ENCODE measurements around the gene CIAO2B.
"Not testable (repeated sequence)": the region's sequence is repeated elsewhere in the genome, so short reads cannot be mapped to it uniquely, and the experiment has no call there.

Gene CIAO2B

GRCh38 chr16:66903544-66904427, 30.4 kb downstream of the CIAO2B start:
- no peak for FAIRE-seq

- no peak for FAIRE-seq
Measured at GRCh38 chr16:66902648-66903543, 31.3 kb downstream of the CIAO2B start.

GRCh38 chr16:66901626-66902025, 32.6 kb downstream of the CIAO2B start:
- FAIRE-seq = no peak

- FAIRE-seq = no peak
Measured at GRCh38 chr16:66900721-66901441, 33.3 kb downstream of the CIAO2B start.

- FAIRE-seq = no peak
Measured at GRCh38 chr16:66899945-66900710, 34.1 kb downstream of the CIAO2B start.

GRCh38 chr16:66899310-66899944, 34.8 kb downstream of the CIAO2B start:
- no peak for FAIRE-seq

- no peak for FAIRE-seq
Measured at GRCh38 chr16:66898933-66899309, 35.3 kb downstream of the CIAO2B start.

- FAIRE-seq = no peak
Measured at GRCh38 chr16:66898207-66898606, 36.0 kb downstream of the CIAO2B start.

- not testable (repeated sequence) for FAIRE-seq
Measured at GRCh38 chr16:66896682-66897081, 37.5 kb downstream of the CIAO2B start.

GRCh38 chr16:66895999-66896398, 38.2 kb downstream of the CIAO2B start:
- no peak for FAIRE-seq

- FAIRE-seq = no peak
Measured at GRCh38 chr16:66895689-66895979, 38.6 kb downstream of the CIAO2B start.

- no peak for FAIRE-seq
Measured at GRCh38 chr16:66894948-66895688, 39.1 kb downstream of the CIAO2B start.

- FAIRE-seq = no peak
Measured at GRCh38 chr16:66894055-66894454, 40.1 kb downstream of the CIAO2B start.

- no peak for FAIRE-seq
Measured at GRCh38 chr16:66891797-66892196, 42.4 kb downstream of the CIAO2B start.

- FAIRE-seq = no peak
Measured at GRCh38 chr16:66891360-66891759, 42.8 kb downstream of the CIAO2B start.

- FAIRE-seq = no peak
Measured at GRCh38 chr16:66890799-66891198, 43.4 kb downstream of the CIAO2B start.

- FAIRE-seq = no peak
Measured at GRCh38 chr16:66889622-66890021, 44.6 kb downstream of the CIAO2B start.

- no peak for FAIRE-seq
Measured at GRCh38 chr16:66888647-66889615, 45.3 kb downstream of the CIAO2B start.

GRCh38 chr16:66886914-66887313, 47.3 kb downstream of the CIAO2B start:
- no peak for FAIRE-seq

- no peak for FAIRE-seq
Measured at GRCh38 chr16:66886321-66886720, 47.9 kb downstream of the CIAO2B start.
